Colon (tissue), 2 donors: Measurements from ENCODE around the gene CDIP1.

Source experiments
- FAIRE-seq: peaks from 2 replicates; lab custom pipeline; 2012; peaks lifted over from hg19 to GRCh38; lab: Jason Lieb, UNC
- donor health status: control.
- donor health status: control.

Gene CDIP1

GRCh38 chr16:4537376-4538343, 913 bp downstream of the CDIP1 start:
- no peak for FAIRE-seq

GRCh38 chr16:4536391-4537106, 2.0 kb downstream of the CDIP1 start:
- no peak for FAIRE-seq

DNA sequence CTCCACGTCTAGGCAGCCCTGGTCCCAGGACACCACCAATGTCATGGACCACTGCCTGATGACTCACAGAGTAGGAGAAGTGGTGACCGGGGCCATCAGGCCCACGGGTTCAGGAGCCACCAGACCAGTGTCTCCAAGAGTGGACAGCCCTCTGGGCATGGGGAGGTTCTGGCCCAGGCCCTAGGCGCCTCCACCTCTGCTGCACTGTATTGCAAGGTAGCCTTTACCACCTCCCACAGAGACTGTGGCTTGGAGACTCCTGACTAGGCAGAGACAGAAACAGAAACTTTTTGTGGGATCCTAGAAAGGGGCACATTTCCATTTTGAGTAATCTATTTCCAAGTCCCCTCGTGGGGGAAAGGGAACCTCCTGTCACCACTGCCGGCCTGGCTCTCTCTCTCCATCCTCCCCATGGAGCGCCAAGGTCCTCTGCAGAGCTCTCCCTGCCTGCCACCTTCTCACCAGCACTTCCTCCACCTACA, 2.9 kb downstream of the CDIP1 start:
- FAIRE-seq = no peak

GRCh38 chr16:4534151-4534790, 4.3 kb downstream of the CDIP1 start:
- no peak for FAIRE-seq

- FAIRE-seq = no peak
Measured at GRCh38 chr16:4533490-4533889, 5.1 kb downstream of the CDIP1 start.

DNA sequence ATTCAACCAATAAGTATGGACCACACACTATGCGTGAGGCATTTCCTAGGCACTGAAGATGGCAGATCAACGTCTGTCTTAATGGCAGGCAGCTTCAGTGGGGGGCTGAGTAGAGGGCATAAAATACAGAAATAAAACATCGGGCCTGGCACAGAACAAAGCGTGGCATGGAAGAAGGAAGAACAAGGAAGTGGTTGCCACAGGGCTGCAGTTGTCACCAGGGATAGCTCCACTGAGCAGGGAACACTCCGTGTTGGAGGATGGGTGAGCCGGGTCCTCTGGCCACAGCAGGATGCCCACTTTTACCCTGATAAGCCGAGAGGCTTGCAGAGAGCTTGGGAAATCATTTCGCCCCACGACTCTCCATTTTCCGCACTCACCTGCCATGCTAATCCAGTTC, 6.3 kb downstream of the CDIP1 start:
- FAIRE-seq = no peak

DNA sequence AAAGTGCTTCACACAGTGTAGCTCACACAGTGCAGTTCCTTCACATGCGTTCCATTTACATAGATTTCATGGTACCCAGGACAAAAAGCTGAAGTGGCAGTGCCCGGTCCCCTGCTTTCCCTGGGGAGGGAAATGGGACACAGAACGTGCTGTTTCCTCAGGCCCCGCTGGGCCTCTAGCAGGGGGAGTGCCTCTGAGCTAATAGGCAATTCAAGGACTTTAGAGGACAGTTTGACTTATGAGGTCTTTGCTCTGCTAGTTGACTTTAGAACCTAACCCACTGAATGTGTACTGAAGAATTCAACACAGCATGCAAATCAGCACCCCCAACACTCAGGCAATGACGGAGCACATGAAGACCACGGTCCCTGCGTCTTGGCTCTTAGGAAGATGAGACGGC, 6.8 kb downstream of the CDIP1 start:
- no peak for FAIRE-seq

DNA sequence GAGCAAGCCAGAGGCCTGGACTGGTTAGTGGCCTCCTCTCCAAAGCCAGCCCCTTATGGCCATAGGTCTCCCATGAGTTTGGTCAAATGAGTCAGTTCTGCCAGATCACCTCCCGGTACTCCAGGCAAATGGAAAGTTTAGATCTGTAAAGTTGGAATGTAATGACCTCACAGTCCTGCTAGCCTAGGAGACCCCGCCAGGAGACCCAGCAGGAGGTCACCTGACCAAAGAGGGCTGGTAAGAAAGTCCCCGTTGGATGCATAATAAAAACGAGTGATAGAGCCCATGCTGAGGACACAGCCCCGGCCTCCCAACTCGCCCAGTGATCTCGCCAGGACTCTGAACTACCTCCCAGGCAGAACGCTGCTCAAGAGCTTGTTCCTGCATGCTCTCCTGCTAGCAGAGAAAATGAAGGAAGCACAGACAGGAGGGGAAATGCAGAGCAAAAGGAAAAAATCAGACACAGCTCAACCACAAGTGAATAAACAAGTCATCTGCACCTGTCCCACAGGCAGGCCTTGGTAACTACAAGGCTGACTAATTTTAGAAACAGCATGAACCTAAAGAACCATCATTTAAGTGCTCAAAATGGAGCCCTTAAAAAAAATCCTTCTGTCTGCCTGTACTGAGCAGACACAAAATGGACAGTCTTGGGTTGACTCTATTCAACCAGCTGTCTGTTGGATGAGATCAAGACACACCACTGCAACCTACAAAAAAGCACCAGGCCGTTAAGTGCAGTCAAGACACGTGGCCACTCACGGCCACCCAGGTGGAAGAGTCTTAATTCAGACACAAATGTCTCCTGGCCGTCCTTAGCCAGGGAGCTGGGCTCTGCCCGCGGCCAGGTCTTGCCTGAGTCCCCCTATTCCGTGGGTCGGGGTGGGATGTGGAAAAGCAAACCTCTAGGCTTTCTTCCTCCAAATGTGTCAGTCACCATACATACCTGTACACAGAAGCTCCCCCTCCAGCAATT, 9.2 kb downstream of the CDIP1 start:
- FAIRE-seq = no peak

- FAIRE-seq = no peak
Measured at GRCh38 chr16:4525634-4526277, 12.8 kb downstream of the CDIP1 start.

- no peak for FAIRE-seq
Measured at GRCh38 chr16:4525069-4525468, 13.5 kb downstream of the CDIP1 start.

GRCh38 chr16:4524571-4524970, 14.0 kb downstream of the CDIP1 start:
- no peak for FAIRE-seq

GRCh38 chr16:4523686-4524085, 14.9 kb downstream of the CDIP1 start:
- FAIRE-seq = no peak

DNA sequence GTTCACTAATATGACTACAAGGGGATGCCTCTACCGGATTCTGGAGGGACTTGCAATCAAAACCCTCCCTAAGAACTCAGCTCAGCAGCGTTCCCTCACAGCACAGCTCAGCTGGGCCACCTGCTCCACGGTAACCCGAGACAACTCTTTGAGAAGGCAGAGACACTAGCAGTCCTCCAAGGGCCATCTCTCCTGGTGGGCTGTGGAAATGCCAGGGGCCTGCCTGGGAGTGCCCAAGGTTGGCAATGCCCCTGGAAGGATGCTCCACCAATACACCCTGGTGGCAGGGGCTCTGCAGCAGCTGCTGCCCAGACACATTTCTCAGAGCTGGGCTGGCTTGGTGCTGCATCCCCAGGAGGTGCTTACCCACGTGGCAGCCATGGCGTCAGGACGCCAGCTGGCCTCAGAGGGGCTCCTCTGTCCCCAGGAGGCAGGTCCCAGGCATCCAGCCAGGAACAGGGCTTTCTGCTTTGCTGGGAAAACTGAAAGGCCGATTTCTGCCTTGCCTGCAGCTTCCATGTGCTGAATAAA, 16.5 kb downstream of the CDIP1 start:
- no peak for FAIRE-seq

DNA sequence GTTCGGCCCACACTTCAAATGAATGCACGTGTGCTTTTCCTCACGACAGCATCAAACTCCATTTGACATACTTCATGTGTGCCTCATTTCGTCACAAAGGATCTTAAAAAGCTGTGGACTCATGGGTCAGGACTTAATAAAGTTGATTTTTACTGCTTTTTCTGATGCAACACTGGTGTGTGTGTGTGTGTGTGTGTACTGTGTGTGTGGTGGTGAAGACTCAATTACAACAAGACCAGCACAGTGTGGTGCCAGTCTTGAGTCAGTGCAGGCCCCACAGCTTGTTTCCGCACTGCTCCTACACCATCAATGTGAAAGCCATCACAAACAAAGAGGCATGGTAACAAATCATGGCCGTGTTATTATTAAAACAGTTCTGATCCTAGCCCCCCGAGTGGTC, 17.7 kb downstream of the CDIP1 start:
- no peak for FAIRE-seq

GRCh38 chr16:4519274-4520058, 19.1 kb downstream of the CDIP1 start:
- no peak for FAIRE-seq

- FAIRE-seq = no peak
Measured at GRCh38 chr16:4517812-4518680, 20.5 kb downstream of the CDIP1 start.

GRCh38 chr16:4515611-4516233, 22.9 kb downstream of the CDIP1 start:
- peak; percentile 89 for FAIRE-seq

DNA sequence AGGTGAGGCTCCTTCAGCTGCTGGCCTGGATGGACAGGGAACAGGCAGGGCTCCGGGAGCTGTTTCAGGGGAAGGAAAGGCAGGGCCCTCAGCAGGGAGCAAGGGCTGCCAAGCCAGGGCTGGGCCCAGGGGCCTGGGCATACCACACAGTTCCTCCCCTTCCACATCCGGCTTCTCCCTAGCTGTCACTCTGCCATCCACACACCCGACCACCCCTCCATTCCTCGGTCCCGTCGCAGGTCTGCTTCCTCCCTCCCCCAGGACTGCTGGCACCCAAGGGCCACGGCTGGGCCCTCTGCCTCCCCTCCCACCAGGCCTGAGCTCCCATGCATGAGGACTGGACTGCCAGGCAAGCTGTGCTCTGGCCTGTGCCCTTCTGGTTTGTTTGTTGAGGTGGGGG, 24.0 kb downstream of the CDIP1 start:
- FAIRE-seq = no peak
